ENCODE data around the gene ATN1.

Gene ATN1

GRCh38 chr12:6959058-6959804 is 31.5 kb downstream of the ATN1 start:
- DNase-seq, result no peak

- no peak for DNase-seq
These were observed 32.2 kb downstream of the ATN1 start for GRCh38 chr12:6959805-6960592.

- DNase-seq, result peak; percentile 68
These were observed 33.0 kb downstream of the ATN1 start for GRCh38 chr12:6960593-6961277.

GRCh38 chr12:6961278-6961694 is 33.5 kb downstream of the ATN1 start:
- DNase-seq, result peak; percentile 67

- DNase-seq, result peak; percentile 97
These were observed 34.0 kb downstream of the ATN1 start for GRCh38 chr12:6961695-6962284.

GRCh38 chr12:6962285-6963015 is 34.7 kb downstream of the ATN1 start:
- no peak for DNase-seq

- peak; percentile 95 for DNase-seq
These were observed 35.4 kb downstream of the ATN1 start for GRCh38 chr12:6963016-6963731.

GRCh38 chr12:6963791-6964413 is 36.1 kb downstream of the ATN1 start:
- peak; percentile 61 for DNase-seq

GRCh38 chr12:6964605-6965025 is 36.9 kb downstream of the ATN1 start:
- DNase-seq, result no peak

GRCh38 chr12:6965026-6965661 is 37.4 kb downstream of the ATN1 start:
- peak; percentile 95 for DNase-seq

- no peak for DNase-seq
These were observed 38.0 kb downstream of the ATN1 start for GRCh38 chr12:6965714-6966113.

GRCh38 chr12:6966351-6966750 is 38.6 kb downstream of the ATN1 start:
- DNase-seq, result no peak

- DNase-seq, result no peak
These were observed 39.9 kb downstream of the ATN1 start for GRCh38 chr12:6967651-6968100.

GRCh38 chr12:6968426-6968825 is 40.7 kb downstream of the ATN1 start:
- DNase-seq, result no peak

- DNase-seq, result no peak
These were observed 42.4 kb downstream of the ATN1 start for GRCh38 chr12:6970096-6970527.

GRCh38 chr12:6974180-6974579 is 46.4 kb downstream of the ATN1 start:
- peak; percentile 27 for DNase-seq

GRCh38 chr12:6975297-6976032 is 47.7 kb downstream of the ATN1 start:
- DNase-seq, result no peak

- no peak for DNase-seq
These were observed 49.9 kb downstream of the ATN1 start for GRCh38 chr12:6977653-6978052.

- DNase-seq, result no peak
These were observed 50.4 kb downstream of the ATN1 start for GRCh38 chr12:6978188-6978587.

GRCh38 chr12:6978611-6979011 is 50.9 kb downstream of the ATN1 start:
- DNase-seq, result no peak
